GM12865 (cell line): Measurements from ENCODE around the gene TPPP.
"Not testable (repeated sequence)": the region's sequence is repeated elsewhere in the genome, so short reads cannot be mapped to it uniquely, and the experiment has no call there.

ENCODE experiments used
- DNase-seq: peaks from one replicate; pipeline ENCODE4 v3.0.0; 2010; ENCODE audit warnings: low read depth
- H3K4me3 ChIP-seq: 2 replicates; pipeline ENCODE4 v1.5.1; 2011; ENCODE audit warnings: mild to moderate bottlenecking, low read depth, low read length, control low read depth
- CTCF ChIP-seq: IDR thresholded peaks from 2 replicates; pipeline ENCODE4 v1.5.1; 2011; ENCODE audit warnings: low read length, control low read depth, low read depth, inconsistent platforms; ENCODE audit not compliant: insufficient read depth; ENCODE audit errors: missing control alignments

TPPP gene

GRCh38 chr5:696753-697702, 3.9 kb upstream of the TPPP start:
- DNase-seq, H3K4me3 ChIP-seq: not testable (repeated sequence)

GRCh38 chr5:696191-696590, 3.0 kb upstream of the TPPP start:
- H3K4me3 ChIP-seq, DNase-seq: not testable (repeated sequence)

GRCh38 chr5:695475-695874, 2.3 kb upstream of the TPPP start:
- DNase-seq, H3K4me3 ChIP-seq: not testable (repeated sequence)

GRCh38 chr5:694042-694431, 885 bp upstream of the TPPP start:
- not testable (repeated sequence) for H3K4me3 ChIP-seq, DNase-seq

DNA sequence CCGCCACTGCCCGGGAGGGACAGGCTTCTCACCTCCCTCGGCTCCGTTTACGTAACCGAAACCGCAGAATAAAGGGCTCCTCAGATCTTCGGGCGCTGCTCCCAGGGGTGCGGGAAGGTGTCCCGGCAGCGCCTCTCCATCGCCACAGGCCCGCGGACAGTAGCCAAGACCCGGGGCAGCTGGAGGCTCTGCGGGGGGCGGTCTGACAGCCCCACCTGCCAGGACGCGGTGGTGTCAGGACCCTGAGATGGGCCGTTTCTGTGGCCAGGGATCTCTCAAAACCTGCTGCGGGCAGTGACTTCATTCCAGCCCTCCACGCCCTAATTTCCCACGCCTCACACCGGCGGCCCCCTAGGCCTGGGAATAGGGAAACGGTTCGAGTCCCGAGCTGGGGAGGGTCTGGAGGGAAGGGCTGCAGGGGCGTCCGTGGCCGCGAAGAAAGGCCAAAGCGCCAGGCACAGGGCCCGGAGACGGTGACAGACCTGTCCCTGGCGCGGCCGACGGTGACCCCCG, 567 bp downstream of the TPPP start:
- H3K4me3 ChIP-seq, DNase-seq: not testable (repeated sequence)

- no peak for TF ChIP-seq CTCF
- DNase-seq, result no peak
- H3K4me3 ChIP-seq, result no peak overlapping the region
These were observed 1.2 kb downstream of the TPPP start for GRCh38 chr5:691817-692528.

GRCh38 chr5:691049-691448, 2.1 kb downstream of the TPPP start:
- H3K4me3 ChIP-seq, DNase-seq: not testable (repeated sequence)

- H3K4me3 ChIP-seq, DNase-seq: not testable (repeated sequence)
These were observed 2.9 kb downstream of the TPPP start for GRCh38 chr5:690293-690692.

GRCh38 chr5:688348-689010, 4.7 kb downstream of the TPPP start:
- DNase-seq, H3K4me3 ChIP-seq: not testable (repeated sequence)

DNA sequence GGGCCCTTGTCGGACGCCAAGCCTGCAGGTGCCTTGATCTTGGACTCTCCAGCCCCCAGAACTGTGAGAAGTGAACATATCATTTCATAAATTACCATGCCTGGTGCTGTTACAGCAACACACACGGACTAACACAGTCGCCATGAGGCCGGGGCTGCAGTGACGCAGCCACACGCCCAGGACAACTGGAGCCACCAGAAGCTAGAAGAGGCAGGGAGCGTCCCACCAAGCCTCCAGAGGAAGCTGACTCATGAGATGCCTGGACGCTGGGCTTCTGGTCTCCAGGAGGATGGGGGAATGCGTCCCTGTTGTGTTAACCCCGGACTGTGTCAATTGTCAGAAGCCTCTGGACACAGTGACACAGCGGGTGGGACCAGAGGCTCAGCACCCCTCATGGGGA, 6.2 kb downstream of the TPPP start:
- not testable (repeated sequence) for DNase-seq, H3K4me3 ChIP-seq

DNA sequence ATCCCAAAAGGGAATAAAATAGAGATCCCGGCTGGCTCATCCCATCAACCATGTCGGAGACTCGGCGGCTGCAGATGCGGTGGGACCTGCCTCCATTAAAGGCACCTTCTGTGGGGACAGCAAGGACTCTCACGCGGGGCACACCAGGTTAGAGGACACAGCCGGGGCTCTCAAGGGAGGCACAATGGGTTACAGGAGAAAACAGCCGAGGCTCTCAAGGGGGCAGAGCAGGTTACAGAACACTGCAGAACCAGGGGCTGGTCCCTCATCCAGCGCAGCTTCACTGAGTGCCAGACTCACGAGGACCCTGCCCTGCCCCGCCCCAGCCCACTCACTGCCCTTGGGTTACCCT, 7.0 kb downstream of the TPPP start:
- not testable (repeated sequence) for DNase-seq, H3K4me3 ChIP-seq

- TF ChIP-seq CTCF, result no peak
- no peak overlapping the region for H3K4me3 ChIP-seq
- no peak for DNase-seq
These were observed 7.6 kb downstream of the TPPP start for GRCh38 chr5:685262-686171.
